Effector memory CD4-positive, alpha-beta T cell (primary cell): ENCODE results near the gene NAT16.
A peak's percentile ranks its signal among the peaks of the same experiment; 100 is the strongest.

ENCODE experiments used
- DNase-seq, 3 donors: peaks; one replicate each; pipeline ENCODE4 v3.0.0-alpha.2; 2020
- H3K27ac ChIP-seq: 2 replicates; pipeline ENCODE4 v1.7.0; 2013; ENCODE audit warnings: mild to moderate bottlenecking, low read length, moderate library complexity; ENCODE audit not compliant: insufficient read depth, poor library complexity, severe bottlenecking
- H3K27me3 ChIP-seq: replicated peaks from 2 replicates; pipeline ENCODE4 v1.7.0; 2013; ENCODE audit warnings: mild to moderate bottlenecking, low read length; ENCODE audit not compliant: insufficient read depth, control insufficient read depth, poor library complexity, severe bottlenecking
- H3K36me3 ChIP-seq: 2 replicates; pipeline ENCODE4 v1.7.0; 2013; ENCODE audit warnings: mild to moderate bottlenecking, low read length, moderate library complexity; ENCODE audit not compliant: control insufficient read depth, insufficient read depth
- H3K4me1 ChIP-seq: 2 replicates; pipeline ENCODE4 v1.7.0; 2013; ENCODE audit warnings: low read length, mild to moderate bottlenecking; ENCODE audit not compliant: control insufficient read depth, insufficient read depth, poor library complexity, severe bottlenecking
- H3K4me3 ChIP-seq: 2 replicates; pipeline ENCODE4 v1.7.0; 2013; ENCODE audit warnings: low read length, low read depth, mild to moderate bottlenecking; ENCODE audit not compliant: insufficient read depth, poor library complexity, severe bottlenecking
- H3K9me3 ChIP-seq: 2 replicates; pipeline ENCODE4 v1.7.0; 2013; ENCODE audit warnings: mild to moderate bottlenecking, low read length, moderate library complexity; ENCODE audit not compliant: control insufficient read depth

Gene NAT16

DNA sequence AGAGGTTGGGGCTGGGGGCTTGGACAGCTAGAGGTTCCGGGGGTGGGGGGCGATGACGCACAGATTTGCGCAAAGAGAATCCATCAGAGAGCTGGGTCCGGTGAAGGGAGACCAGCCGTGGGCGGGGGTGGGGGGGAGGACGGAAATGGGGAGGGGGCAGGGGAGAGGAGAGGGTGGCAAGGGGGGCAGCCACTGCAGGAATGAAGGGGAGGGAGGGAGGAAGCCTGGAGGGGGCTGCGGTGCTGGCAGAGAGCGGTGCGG lies 13.5 kb downstream of the NAT16 start:
- Histone ChIP-seq H3K9me3 (no peaks in the 10 kb centered on the region), H3K36me3 (no peaks in the 10 kb centered on the region), H3K27ac (no peak overlapping the region), H3K27me3 (peaks cover 88% of the 10 kb centered on the region), H3K4me3 (no peak overlapping the region), H3K4me1 (peaks cover 61% of the 10 kb centered on the region)
- no peak for DNase-seq

DNA sequence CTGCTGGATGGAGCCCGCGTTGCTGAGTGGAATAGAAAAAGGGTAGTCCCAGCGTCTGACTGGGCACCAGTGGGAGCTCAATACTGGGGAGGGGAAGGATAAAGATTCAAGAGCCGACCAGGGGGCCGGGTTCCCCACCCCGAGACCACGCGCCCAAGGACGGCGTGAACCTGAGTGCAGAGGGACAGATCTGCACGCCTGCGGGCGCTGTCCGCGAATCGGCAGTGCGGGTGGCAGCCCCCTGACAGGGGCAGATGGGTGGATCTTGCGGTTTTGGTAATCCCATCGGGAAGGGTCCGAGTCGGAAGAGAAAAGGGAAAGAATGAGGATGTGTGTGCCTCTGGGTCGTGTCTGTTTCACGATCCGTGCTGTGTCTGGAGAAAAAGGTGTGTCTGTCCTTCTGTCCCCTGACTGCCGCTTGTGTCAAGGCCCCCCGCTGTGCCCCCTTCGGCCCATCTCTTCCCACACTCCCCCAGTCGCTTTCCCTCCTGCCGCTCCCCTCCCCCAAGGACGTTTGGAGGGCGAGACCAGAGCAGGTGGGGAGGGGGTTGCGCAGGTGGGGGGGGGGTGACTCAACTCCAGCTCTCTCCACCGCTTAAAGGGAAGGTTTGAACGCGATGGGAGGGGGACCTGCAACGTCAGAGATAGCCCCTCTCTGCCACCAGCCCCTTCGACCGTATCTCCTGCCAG lies 14.0 kb downstream of the NAT16 start:
- no peak for DNase-seq
- no peak overlapping the region for H3K27ac ChIP-seq

DNA sequence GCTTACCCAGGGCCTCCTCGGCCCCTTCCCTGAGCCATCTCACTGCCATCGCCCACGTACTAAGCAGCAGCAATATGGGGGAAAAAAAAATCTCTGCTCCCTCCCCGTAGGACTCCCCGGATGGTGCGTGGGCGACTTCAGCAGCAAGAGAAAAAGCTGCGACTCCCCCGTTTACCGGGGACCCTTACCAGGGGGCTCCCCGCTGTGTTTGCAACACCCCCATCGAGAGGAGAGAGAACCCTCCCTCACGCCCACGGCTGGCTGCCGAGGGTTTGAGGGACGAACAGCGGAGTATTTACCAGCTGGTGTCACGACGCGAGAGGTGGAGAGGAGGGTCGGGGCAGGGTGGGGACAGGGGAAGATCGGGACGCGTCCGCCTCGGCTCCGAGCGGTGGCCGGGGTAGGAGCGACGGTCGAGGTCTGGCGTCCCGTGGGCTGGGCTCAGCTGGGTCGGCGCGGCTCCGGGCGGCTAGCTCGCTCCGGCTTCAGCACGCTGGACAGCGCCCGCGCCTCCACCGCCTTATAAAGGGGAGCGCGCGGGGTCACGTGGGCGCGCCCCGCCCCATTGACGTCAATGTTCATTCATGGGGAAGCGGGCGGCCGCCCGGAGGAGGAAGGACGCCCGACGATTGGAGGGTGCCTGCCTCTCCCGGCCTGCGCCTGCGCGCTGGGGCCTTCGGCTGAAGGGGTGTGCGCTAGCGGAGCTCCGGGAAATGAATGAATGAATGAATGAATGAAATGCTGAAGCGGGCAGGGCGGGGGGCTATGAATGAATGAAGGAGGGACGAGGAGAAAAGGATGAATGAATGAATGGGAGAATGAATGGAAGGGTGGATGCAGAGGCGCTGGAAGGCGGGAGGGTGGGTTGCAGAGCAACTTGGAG lies 14.8 kb downstream of the NAT16 start, which contains the start of gene VGF:
VGF (minus strand) TSS at position 495 of the 883 bp plus-strand sequence. CDS start 726 bp downstream, outside the sequence.
- Histone ChIP-seq H3K9me3 (no peaks in the 10 kb centered on the region), H3K36me3 (no peaks in the 10 kb centered on the region), H3K4me3 (no peak within 1 kb of the TSS), H3K27ac (no peak within 1 kb of the TSS), H3K27me3 (peaks cover 82% of the 10 kb centered on the region), H3K4me1 (peaks cover 49% of the 10 kb centered on the region)
- peak; percentile 80 to 87 (median 83) for DNase-seq

More for the DNA sequence above, 14.0 kb downstream of the NAT16 start:
- H3K27me3 ChIP-seq, result peaks cover 88% of the 10 kb centered on the region
- no peaks in the 10 kb centered on the region for H3K36me3 ChIP-seq
- no peak overlapping the region for H3K4me3 ChIP-seq
- H3K9me3 ChIP-seq, result no peaks in the 10 kb centered on the region
- peaks cover 56% of the 10 kb centered on the region for H3K4me1 ChIP-seq

DNA sequence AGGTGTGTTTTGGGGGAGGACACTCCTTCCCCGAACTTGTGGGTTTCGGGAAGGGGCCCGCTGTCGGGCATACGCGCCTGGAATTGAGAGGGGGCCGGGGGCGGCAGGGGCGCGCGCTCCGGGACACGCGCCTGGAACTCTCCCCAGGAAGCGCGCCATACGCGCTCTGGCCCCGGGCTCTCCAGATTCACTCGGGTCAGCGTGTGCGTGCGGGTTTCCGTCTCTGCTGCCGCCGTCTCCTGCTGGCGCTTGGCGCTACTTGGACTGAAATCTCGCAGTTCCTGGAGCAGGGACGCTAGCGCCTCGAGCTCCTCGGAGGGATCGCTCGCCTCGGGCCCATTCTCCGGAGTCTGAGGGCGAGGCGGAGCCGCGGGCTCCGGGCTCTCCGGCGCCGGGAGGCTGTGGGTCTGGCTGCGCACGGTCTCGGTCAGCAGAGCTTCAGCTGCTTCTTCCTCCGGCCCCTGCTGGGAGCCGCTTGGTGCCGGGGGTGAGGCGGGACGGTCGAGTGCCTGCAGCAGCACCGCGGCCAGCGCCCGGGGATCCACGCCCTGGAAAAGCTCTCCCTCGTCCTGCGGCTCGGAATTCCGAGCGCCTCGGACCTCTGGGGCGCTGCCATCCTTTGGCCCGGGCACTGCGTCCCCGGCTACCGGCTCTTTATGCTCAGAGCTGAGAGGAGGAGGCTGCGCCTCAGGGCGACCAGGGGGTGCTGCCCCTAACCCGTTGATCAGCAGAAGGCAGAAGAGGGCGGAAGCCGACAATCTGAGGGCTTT lies 15.8 kb downstream of the NAT16 start:
- DNase-seq, result no peak
- Histone ChIP-seq H3K27ac (no peak overlapping the region), H3K9me3 (no peaks in the 10 kb centered on the region), H3K36me3 (peaks cover 2% of the 10 kb centered on the region), H3K27me3 (peaks cover 71% of the 10 kb centered on the region), H3K4me1 (peaks cover 39% of the 10 kb centered on the region), H3K4me3 (peak overlapping the region; percentile 48)

DNA sequence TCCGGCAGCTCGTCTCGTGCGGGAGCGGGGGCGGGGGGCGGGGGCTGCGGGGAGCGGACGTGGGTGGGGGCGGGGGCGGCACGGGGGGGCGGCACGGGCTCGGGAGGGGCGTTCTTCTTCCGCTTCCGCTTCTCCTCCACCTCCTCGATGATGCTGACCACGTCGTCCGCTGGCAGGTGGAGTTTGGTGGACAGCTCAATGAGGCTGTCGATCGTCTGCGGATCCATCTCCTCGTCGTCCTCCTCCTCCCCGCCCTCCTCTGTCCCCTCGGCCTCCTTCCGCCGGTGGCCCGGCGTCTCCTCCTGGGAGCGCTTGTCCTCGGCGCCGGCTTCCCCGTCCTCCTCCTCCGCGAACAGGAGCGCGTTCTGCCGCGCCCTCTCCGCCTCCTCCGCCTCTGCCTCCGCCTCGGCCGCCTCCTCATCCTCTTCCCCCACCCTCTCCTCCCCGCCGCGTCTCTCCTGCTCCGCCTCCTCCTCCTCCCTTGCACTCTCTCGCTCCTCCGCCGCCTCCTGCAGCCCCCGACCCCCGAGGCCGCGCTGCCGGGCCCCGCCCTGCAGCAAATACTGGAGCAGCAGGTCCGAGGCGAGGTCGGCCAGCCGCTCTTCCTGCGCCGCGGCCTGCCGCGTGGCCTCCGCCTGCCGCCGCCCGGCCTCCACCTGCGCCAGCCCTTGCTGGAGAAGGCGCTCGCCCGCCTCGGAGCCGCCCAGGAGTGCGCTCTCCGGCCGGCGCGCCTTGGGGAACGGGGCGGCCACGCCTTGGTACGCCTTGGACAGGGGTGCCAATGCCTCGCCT lies 16.6 kb downstream of the NAT16 start:
- peaks cover 64% of the 10 kb centered on the region for H3K27me3 ChIP-seq
- H3K4me1 ChIP-seq, result peaks cover 39% of the 10 kb centered on the region
- H3K36me3 ChIP-seq, result peaks cover 7% of the 10 kb centered on the region
- peak overlapping the region; percentile 48 for H3K4me3 ChIP-seq
- no peak for DNase-seq
- no peaks in the 10 kb centered on the region for H3K9me3 ChIP-seq
- H3K27ac ChIP-seq, result no peak overlapping the region

DNA sequence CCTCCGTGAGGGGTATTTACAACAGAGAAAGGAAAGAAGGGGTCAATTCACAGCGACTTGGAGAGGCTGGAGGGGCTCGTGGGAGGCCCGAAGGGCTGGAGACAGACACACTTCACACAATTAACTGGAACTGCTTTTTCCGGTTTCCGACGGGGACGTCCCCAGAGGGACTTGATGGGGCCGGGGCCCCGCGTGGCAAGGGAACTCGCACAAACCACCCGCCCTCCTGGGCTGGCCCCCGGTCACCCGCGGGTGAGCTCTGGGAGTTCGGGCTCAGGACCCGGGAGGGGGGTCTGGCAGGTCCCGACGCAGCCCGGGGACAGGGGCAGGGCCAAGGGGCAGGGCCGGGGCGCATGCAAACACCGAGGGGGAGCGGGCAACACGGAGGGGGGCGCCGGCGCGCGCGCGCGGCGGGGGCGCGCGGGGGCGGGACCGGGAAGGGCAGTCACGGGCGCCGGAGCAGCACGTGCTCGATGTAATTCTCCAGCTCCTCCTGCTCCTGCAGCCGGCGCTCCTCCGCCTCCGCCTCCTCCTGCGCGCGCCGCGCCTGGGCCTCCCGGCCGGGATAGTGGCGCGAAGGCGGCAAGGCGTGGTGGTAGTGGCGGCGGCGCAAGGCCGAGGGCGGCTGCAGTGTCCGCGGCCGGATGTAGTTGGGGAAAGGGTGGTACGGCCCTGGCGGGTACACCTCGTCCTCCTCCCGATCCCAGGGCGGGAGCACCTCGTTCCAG lies 17.4 kb downstream of the NAT16 start:
- peaks cover 39% of the 10 kb centered on the region for H3K4me1 ChIP-seq
- H3K36me3 ChIP-seq, result peaks cover 7% of the 10 kb centered on the region
- H3K27me3 ChIP-seq, result peaks cover 56% of the 10 kb centered on the region
- no peak overlapping the region for H3K4me3 ChIP-seq
- H3K9me3 ChIP-seq, result no peaks in the 10 kb centered on the region
- DNase-seq, result no peak
- no peak overlapping the region for H3K27ac ChIP-seq

DNA sequence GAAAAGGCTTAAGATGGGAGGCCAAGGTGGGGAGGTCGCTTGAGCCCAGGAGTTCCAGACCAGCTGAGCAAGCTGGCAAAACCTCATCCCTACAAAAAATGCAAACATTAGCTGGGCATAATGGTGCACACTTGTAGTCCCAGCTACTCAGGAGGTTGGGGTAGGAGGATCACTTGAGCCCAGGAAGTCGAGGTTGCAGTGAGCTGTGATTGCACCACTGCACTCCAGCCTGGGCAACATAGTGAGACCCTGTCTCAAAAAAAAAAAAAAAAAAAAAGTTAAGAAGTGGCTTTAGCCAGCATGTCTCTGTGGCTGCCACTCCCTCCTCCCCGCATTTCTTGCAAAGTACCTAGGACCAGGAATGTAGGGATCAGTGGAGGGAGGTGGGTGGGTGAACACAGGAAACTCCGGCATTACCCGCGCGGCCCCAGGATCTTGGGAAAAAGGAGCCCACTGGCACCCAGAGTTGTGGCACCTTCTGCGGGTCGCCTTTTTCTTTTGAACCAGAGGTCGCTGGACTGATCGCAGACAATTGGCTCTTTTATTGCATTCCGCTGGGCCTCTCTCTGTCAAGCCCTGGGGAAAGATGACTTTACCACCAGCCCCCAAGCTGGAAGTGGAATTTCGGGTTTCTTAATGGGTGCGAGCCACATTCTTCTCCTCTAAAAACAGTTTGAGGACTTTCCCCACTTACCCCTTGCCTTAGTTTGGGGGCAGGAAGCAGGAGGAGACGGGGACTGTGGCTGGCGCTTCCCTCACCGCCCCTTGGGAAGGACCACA lies 18.2 kb downstream of the NAT16 start:
- no peak for DNase-seq
- H3K27ac ChIP-seq, result no peak overlapping the region
- H3K9me3 ChIP-seq, result no peaks in the 10 kb centered on the region
- H3K4me3 ChIP-seq, result no peak overlapping the region
- H3K4me1 ChIP-seq, result peaks cover 39% of the 10 kb centered on the region
- H3K27me3 ChIP-seq, result peaks cover 48% of the 10 kb centered on the region
- H3K36me3 ChIP-seq, result peaks cover 11% of the 10 kb centered on the region

DNA sequence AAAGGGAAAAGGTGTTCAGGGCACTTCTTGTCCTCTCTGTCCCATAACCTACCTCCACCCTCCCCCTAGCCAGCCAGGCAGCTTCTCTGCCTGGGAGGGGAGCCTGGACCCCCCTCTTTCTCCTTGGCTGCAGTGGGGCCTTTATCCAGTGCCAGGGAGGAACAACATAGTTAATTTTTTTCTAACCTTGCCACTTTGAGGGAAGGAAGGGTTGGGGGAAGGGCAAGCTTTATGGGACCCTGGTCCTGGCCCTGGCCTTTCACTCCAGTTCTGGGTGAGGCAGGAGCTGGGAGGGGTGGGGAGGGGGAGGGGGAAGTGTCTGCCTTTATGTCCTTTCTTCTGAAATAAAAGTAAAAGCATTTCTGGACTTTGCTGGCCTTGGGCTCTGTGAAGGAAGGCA lies 19.2 kb downstream of the NAT16 start:
- no peak overlapping the region for H3K4me3 ChIP-seq
- DNase-seq, result no peak
- H3K4me1 ChIP-seq, result peaks cover 32% of the 10 kb centered on the region
- no peaks in the 10 kb centered on the region for H3K9me3 ChIP-seq
- peaks cover 38% of the 10 kb centered on the region for H3K27me3 ChIP-seq
- no peak overlapping the region for H3K27ac ChIP-seq
- peaks cover 11% of the 10 kb centered on the region for H3K36me3 ChIP-seq
